Neural progenitor cell (in vitro differentiated cells): ENCODE data around the gene PTPN14.
A peak's percentile ranks its signal among the peaks of the same experiment; 100 is the strongest.

ENCODE experiments used
- EZH2 ChIP-seq: fragments of 200-600 bp; sonication (generic); IDR thresholded peaks from 2 replicates; pipeline ENCODE4 v1.6.1; 2017; ENCODE audit warnings: antibody characterized with exemption, mild to moderate bottlenecking, moderate library complexity
- EZH2phosphoT487 ChIP-seq: fragments of 200-600 bp; sonication (generic); IDR thresholded peaks from 2 replicates; pipeline ENCODE4 v1.6.1; 2017; ENCODE audit warnings: antibody characterized with exemption
- TF ChIP-seq, protein P1 (sequence below): fragments of 200-600 bp; sonication (generic); IDR thresholded peaks from 2 replicates; pipeline ENCODE4 v1.5.1; 2017; ENCODE audit warnings: antibody characterized with exemption, mild to moderate bottlenecking

DNA sequence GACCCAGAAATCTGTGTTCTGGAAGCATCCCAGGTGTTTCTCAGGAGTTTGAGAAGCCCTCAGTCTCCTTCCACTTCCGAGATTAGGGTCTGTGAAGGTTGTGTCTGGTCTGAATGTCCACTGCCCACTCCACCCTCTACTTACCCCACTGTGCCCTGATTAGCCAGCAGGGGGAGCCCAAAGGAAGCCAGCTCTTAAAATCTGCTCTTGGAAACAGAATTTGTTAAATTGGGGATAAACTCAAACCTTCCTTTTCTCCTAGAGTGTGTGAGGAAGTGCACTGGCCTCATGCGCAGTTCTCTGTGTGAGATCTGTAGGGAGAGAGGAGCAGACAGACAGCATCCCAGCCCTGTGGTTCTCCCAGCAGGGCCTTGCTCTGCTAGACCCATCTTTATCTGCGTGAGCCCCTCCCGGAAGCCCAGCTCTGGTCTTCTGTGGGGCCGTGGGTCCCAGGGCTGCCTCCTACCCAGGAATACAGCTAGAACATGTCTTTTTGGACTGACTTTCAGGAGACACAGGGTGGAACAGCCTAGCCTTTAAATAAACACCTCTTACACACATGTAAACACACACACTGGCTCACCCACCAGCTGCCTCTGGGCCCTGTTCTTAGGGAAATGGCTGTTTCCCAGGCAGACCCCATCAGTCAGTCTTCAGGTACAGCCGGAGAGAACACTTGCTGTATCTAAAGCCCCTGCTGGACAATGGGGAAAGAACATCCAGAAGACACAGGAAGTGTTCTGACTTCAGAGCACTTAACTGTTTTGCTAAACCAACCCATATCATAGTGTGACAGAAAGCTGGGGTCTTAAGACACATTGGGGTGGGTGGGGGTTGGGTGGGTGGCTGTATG, 218.2 kb downstream of the PTPN14 start:
- TF ChIP-seq, protein P1, sequence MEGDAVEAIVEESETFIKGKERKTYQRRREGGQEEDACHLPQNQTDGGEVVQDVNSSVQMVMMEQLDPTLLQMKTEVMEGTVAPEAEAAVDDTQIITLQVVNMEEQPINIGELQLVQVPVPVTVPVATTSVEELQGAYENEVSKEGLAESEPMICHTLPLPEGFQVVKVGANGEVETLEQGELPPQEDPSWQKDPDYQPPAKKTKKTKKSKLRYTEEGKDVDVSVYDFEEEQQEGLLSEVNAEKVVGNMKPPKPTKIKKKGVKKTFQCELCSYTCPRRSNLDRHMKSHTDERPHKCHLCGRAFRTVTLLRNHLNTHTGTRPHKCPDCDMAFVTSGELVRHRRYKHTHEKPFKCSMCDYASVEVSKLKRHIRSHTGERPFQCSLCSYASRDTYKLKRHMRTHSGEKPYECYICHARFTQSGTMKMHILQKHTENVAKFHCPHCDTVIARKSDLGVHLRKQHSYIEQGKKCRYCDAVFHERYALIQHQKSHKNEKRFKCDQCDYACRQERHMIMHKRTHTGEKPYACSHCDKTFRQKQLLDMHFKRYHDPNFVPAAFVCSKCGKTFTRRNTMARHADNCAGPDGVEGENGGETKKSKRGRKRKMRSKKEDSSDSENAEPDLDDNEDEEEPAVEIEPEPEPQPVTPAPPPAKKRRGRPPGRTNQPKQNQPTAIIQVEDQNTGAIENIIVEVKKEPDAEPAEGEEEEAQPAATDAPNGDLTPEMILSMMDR = peak; percentile 91
- TF ChIP-seq EZH2 = no peak
- TF ChIP-seq EZH2phosphoT487 = no peak
